ENCODE data around the gene OSGEP. TPM values are rescaled to one million over a fixed set of nuclear protein-coding genes. Genes with fewer than 3 reads are reported as not detected.
A peak's percentile ranks its signal among the peaks of the same experiment; 100 is the strongest.

The OSGEP gene
- total and polyA plus RNA-seq, 2 of the 13 experiments (the other 11 are each of a cell fraction or from before 2014, with no cell fraction given): 39.7 to 41.1 TPM

DNA sequence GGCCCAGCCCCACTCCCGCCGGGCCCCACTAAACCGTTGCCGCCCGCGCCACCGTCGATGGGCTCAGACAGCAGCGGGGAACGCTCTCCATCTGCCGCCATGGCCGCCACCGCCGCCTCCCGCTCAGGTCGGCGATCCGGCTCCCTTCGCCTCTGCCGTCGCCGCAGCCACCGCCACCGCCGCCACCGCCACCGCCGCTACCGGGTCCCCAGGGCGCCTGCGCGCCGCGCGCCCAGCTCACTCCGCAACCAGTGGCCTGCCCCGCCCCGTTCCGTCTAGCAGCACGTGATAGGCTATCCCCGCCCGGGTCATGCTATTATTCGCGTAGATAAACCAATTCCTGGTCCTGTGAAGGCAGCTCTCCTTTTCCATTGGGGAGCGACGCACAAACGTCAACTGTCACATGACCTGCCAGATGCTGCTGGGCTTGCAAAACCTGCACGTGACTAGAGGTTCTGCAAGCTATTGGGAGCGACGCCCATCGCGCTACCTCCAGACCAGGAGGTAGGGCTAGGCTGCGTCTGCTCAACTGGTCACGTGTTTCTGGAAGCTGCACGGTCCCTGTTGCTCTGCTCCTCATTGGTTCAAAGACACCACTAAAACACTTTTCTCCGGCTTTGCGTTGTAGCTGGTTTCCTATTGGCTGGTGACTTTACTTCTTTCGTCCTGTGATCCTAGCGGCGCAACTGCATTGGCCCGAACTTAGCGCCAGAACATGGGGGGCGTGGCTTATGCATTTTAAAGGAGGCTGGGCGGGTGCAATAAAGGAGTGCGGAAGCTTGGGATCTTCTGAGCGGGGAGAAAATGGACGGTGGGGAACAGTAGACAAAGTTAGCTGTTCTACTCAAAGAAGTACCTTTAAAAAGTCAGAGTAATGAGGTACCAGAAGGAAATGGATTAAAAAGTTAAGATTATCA is 6.9 kb upstream of the OSGEP start, which contains the start of gene PIP4P1 (continued):
- TF ChIP-seq ZMYM4 (CRISPR knock-in tag; IDR thresholded peaks at IDR 0.05): peak; percentile 100
- TF ChIP-seq PTBP1 (IDR thresholded peaks at IDR 0.05; ENCODE audit: low read depth, low read length, poor library complexity, severe bottlenecking): no peak
- TF ChIP-seq TBL1XR1 (IDR thresholded peaks at IDR 0.05; ENCODE audit: borderline replicate concordance, low read length, partially characterized antibody): peak; percentile 74
- peak; percentile 96; the same call in 1 of the 2 replicates for TF ChIP-seq ZNF207 (IDR thresholded peaks at IDR 0.05; ENCODE audit: borderline replicate concordance)
- TF ChIP-seq TCF7 (IDR thresholded peaks at IDR 0.05; ENCODE audit: low read depth): no peak
- peak; percentile 67; the same call in 1 of the 2 replicates for TF ChIP-seq ZNF570 (CRISPR knock-in tag; IDR thresholded peaks at IDR 0.05; ENCODE audit: borderline replicate concordance)
- no peak; the same call in 1 of the 2 replicates for TF ChIP-seq ZNF557 (CRISPR knock-in tag; IDR thresholded peaks at IDR 0.05)
- TF ChIP-seq ZNF839 (CRISPR knock-in tag; IDR thresholded peaks at IDR 0.05; ENCODE audit: borderline replicate concordance): peak; percentile 75; the same call in 1 of the 2 replicates
- TF ChIP-seq HNRNPL (IDR thresholded peaks at IDR 0.05; ENCODE audit: low read depth, low read length): no peak
- TF ChIP-seq, protein P1, sequence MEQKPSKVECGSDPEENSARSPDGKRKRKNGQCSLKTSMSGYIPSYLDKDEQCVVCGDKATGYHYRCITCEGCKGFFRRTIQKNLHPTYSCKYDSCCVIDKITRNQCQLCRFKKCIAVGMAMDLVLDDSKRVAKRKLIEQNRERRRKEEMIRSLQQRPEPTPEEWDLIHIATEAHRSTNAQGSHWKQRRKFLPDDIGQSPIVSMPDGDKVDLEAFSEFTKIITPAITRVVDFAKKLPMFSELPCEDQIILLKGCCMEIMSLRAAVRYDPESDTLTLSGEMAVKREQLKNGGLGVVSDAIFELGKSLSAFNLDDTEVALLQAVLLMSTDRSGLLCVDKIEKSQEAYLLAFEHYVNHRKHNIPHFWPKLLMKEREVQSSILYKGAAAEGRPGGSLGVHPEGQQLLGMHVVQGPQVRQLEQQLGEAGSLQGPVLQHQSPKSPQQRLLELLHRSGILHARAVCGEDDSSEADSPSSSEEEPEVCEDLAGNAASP (CRISPR knock-in tag; IDR thresholded peaks at IDR 0.05; ENCODE audit: borderline replicate concordance): peak; percentile 81
- TF ChIP-seq HOXD1 (CRISPR knock-in tag; IDR thresholded peaks at IDR 0.05): peak; percentile 45
- TF ChIP-seq ESRRA (CRISPR knock-in tag; IDR thresholded peaks at IDR 0.05; ENCODE audit: low read depth): peak; percentile 73
- no peak for TF ChIP-seq CHD4 (IDR thresholded peaks at IDR 0.05; ENCODE audit: borderline replicate concordance, low read length)
- TF ChIP-seq, protein P2, sequence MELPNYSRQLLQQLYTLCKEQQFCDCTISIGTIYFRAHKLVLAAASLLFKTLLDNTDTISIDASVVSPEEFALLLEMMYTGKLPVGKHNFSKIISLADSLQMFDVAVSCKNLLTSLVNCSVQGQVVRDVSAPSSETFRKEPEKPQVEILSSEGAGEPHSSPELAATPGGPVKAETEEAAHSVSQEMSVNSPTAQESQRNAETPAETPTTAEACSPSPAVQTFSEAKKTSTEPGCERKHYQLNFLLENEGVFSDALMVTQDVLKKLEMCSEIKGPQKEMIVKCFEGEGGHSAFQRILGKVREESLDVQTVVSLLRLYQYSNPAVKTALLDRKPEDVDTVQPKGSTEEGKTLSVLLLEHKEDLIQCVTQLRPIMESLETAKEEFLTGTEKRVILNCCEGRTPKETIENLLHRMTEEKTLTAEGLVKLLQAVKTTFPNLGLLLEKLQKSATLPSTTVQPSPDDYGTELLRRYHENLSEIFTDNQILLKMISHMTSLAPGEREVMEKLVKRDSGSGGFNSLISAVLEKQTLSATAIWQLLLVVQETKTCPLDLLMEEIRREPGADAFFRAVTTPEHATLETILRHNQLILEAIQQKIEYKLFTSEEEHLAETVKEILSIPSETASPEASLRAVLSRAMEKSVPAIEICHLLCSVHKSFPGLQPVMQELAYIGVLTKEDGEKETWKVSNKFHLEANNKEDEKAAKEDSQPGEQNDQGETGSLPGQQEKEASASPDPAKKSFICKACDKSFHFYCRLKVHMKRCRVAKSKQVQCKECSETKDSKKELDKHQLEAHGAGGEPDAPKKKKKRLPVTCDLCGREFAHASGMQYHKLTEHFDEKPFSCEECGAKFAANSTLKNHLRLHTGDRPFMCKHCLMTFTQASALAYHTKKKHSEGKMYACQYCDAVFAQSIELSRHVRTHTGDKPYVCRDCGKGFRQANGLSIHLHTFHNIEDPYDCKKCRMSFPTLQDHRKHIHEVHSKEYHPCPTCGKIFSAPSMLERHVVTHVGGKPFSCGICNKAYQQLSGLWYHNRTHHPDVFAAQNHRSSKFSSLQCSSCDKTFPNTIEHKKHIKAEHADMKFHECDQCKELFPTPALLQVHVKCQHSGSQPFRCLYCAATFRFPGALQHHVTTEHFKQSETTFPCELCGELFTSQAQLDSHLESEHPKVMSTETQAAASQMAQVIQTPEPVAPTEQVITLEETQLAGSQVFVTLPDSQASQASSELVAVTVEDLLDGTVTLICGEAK (IDR thresholded peaks at IDR 0.05): no peak
- TF ChIP-seq, protein P2 (CRISPR knock-in tag; IDR thresholded peaks at IDR 0.05): peak; percentile 70; the same call in 1 of the 2 replicates
- TF ChIP-seq, protein P3, sequence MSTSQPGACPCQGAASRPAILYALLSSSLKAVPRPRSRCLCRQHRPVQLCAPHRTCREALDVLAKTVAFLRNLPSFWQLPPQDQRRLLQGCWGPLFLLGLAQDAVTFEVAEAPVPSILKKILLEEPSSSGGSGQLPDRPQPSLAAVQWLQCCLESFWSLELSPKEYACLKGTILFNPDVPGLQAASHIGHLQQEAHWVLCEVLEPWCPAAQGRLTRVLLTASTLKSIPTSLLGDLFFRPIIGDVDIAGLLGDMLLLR (CRISPR knock-in tag; IDR thresholded peaks at IDR 0.05): peak; percentile 94
- peak; percentile 85 for TF ChIP-seq ZNF781 (CRISPR knock-in tag; IDR thresholded peaks at IDR 0.05; ENCODE audit: borderline replicate concordance, not compliant biosample characterization)
